Measurements from ENCODE around the gene SEC14L6. TPM values are rescaled to one million over a fixed set of nuclear protein-coding genes. Genes with fewer than 3 reads are reported as not detected.
A peak's percentile ranks its signal among the peaks of the same experiment; 100 is the strongest.

Gene SEC14L6
- total and polyA plus RNA-seq, 9 of the 15 experiments (the other 6 are each of a cell fraction or from before 2014, with no cell fraction given) = 0.29 to 6.1 (median 1.9) TPM

GRCh38 chr22:30541961-30542810, 4.4 kb downstream of the SEC14L6 start (continued):
- TF ChIP-seq ZNF740 (CRISPR knock-in tag; IDR thresholded peaks at IDR 0.05) (peak; percentile 64; the same call in 1 of the 2 replicates), ZNF740 (tag; IDR thresholded peaks at IDR 0.05) (no peak), JUN (IDR thresholded peaks at IDR 0.05; ENCODE audit: borderline replicate concordance, low read depth, low read length) (no peak), JUN (CRISPR knock-in tag; IDR thresholded peaks at IDR 0.05; ENCODE audit: borderline replicate concordance) (no peak), RB1 (IDR thresholded peaks at IDR 0.05; ENCODE audit: low read depth) (no peak), SAP30 (IDR thresholded peaks at IDR 0.05; ENCODE audit: borderline replicate concordance, insufficient read depth, low read depth, low read length, poor library complexity, severe bottlenecking) (no peak), GTF3C2 (IDR thresholded peaks at IDR 0.05; ENCODE audit: borderline replicate concordance, extremely low read depth, insufficient read length) (no peak), ZNF583 (CRISPR knock-in tag; IDR thresholded peaks at IDR 0.05) (no peak), RREB1 (CRISPR knock-in tag; IDR thresholded peaks at IDR 0.05) (no peak), PPARD (CRISPR knock-in tag; IDR thresholded peaks at IDR 0.05) (no peak), GTF2E2 (tag; IDR thresholded peaks at IDR 0.05) (no peak), ZBTB33 (CRISPR knock-in tag; IDR thresholded peaks at IDR 0.05) (no peak), NR2F6 (CRISPR knock-in tag; IDR thresholded peaks at IDR 0.05) (no peak), ZNF12 (CRISPR knock-in tag; IDR thresholded peaks at IDR 0.05) (no peak)
